Measurements from ENCODE around the gene FGFRL1.
A peak's percentile ranks its signal among the peaks of the same experiment; 100 is the strongest.

The FGFRL1 gene

GRCh38 chr4:1060121-1060520 lies 48.7 kb downstream of the FGFRL1 start:
- H3K23ac ChIP-seq (ENCODE audit: low read length): no peak overlapping the region
- no peak overlapping the region for H4K12ac ChIP-seq (ENCODE audit: low read depth, low read length)
- H4K8ac ChIP-seq (ENCODE audit: low read depth, low read length): no peak overlapping the region
- no peak overlapping the region for H2BK12ac ChIP-seq (ENCODE audit: low read length)
- H2AFZ ChIP-seq (ENCODE audit: insufficient read depth, low read length, poor library complexity): no peak overlapping the region
- no peak overlapping the region for H3K9ac ChIP-seq (ENCODE audit: low read length)
- no peak overlapping the region for H2BK5ac ChIP-seq (ENCODE audit: low read depth, low read length, poor library complexity)
- H3K27ac ChIP-seq (ENCODE audit: low read depth, low read length): no peak overlapping the region
- H3K36me3 ChIP-seq (ENCODE audit: control insufficient read depth in 1 of 2, insufficient read depth in 2 of 2, low read length in 2 of 2): no peaks in the 10 kb centered on the region
- no peaks in the 10 kb centered on the region for H3K4me1 ChIP-seq (ENCODE audit: control insufficient read depth in 1 of 2, insufficient read depth in 2 of 2, low read length in 2 of 2)
- no peak overlapping the region for H3K4me2 ChIP-seq (ENCODE audit: low read length)
- no peak overlapping the region for H3K4ac ChIP-seq (ENCODE audit: low read depth, low read length)
- H3K14ac ChIP-seq (ENCODE audit: low read length): no peak overlapping the region
- no peak overlapping the region for H2BK120ac ChIP-seq (ENCODE audit: insufficient read depth, low read length, poor library complexity)
- no peak for DNase-seq
- H3K79me1 ChIP-seq (ENCODE audit: low read length): no peaks in the 10 kb centered on the region
- H3K4me3 ChIP-seq (ENCODE audit: low read depth, low read length): no peak overlapping the region
- no peak overlapping the region for H4K91ac ChIP-seq (ENCODE audit: low read depth, low read length)
- no CpG with 5 or more reads among the region's 10 CpGs for WGBS (ENCODE audit: extremely low coverage, insufficient coverage, insufficient read length)
- peaks cover 4% of the 10 kb centered on the region for H3K9me3 ChIP-seq (ENCODE audit: insufficient read depth, low read depth, low read length)
- no peak overlapping the region for H3K18ac ChIP-seq (ENCODE audit: low read length)
- H3K79me2 ChIP-seq (ENCODE audit: control insufficient read depth, insufficient read depth, low read length, poor library complexity): no peaks in the 10 kb centered on the region
- no peak overlapping the region for H2AK5ac ChIP-seq (ENCODE audit: low read length)
- no peaks in the 10 kb centered on the region for H3K27me3 ChIP-seq (ENCODE audit: insufficient read depth, low read length)

GRCh38 chr4:1060621-1061020 lies 49.2 kb downstream of the FGFRL1 start:
- Histone ChIP-seq H3K79me1 (ENCODE audit: low read length) (no peaks in the 10 kb centered on the region), H3K4ac (ENCODE audit: low read depth, low read length) (no peak overlapping the region), H3K36me3 (ENCODE audit: control insufficient read depth in 1 of 2, insufficient read depth in 2 of 2, low read length in 2 of 2) (no peaks in the 10 kb centered on the region), H3K14ac (ENCODE audit: low read length) (no peak overlapping the region), H3K4me1 (ENCODE audit: control insufficient read depth in 1 of 2, insufficient read depth in 2 of 2, low read length in 2 of 2) (no peaks in the 10 kb centered on the region), H3K9ac (ENCODE audit: low read length) (no peak overlapping the region), H3K23ac (ENCODE audit: low read length) (no peak overlapping the region), H3K4me2 (ENCODE audit: low read length) (no peak overlapping the region), H4K8ac (ENCODE audit: low read depth, low read length) (no peak overlapping the region), H4K91ac (ENCODE audit: low read depth, low read length) (no peak overlapping the region), H2BK12ac (ENCODE audit: low read length) (no peak overlapping the region), H2AFZ (ENCODE audit: insufficient read depth, low read length, poor library complexity) (no peak overlapping the region), H3K4me3 (ENCODE audit: low read depth, low read length) (peak overlapping the region; percentile 41), H4K12ac (ENCODE audit: low read depth, low read length) (no peak overlapping the region), H3K9me3 (ENCODE audit: insufficient read depth, low read depth, low read length) (peaks cover 4% of the 10 kb centered on the region), H2AK5ac (ENCODE audit: low read length) (no peak overlapping the region), H2BK5ac (ENCODE audit: low read depth, low read length, poor library complexity) (no peak overlapping the region), H3K18ac (ENCODE audit: low read length) (no peak overlapping the region), H3K27ac (ENCODE audit: low read depth, low read length) (no peak overlapping the region), H3K79me2 (ENCODE audit: control insufficient read depth, insufficient read depth, low read length, poor library complexity) (no peaks in the 10 kb centered on the region), H3K27me3 (ENCODE audit: insufficient read depth, low read length) (no peaks in the 10 kb centered on the region), H2BK120ac (ENCODE audit: insufficient read depth, low read length, poor library complexity) (no peak overlapping the region)
- WGBS (ENCODE audit: extremely low coverage, insufficient coverage, insufficient read length): no CpG with 5 or more reads among the region's 9 CpGs
- DNase-seq: no peak

GRCh38 chr4:1061056-1061700 lies 49.8 kb downstream of the FGFRL1 start:
- Histone ChIP-seq H2BK5ac (ENCODE audit: low read depth, low read length, poor library complexity) (no peak overlapping the region), H4K12ac (ENCODE audit: low read depth, low read length) (no peak overlapping the region), H3K9me3 (ENCODE audit: insufficient read depth, low read depth, low read length) (peaks cover 2% of the 10 kb centered on the region), H2BK12ac (ENCODE audit: low read length) (no peak overlapping the region), H2AK5ac (ENCODE audit: low read length) (no peak overlapping the region), H2AFZ (ENCODE audit: insufficient read depth, low read length, poor library complexity) (no peak overlapping the region), H3K36me3 (ENCODE audit: control insufficient read depth in 1 of 2, insufficient read depth in 2 of 2, low read length in 2 of 2) (no peaks in the 10 kb centered on the region), H3K4me1 (ENCODE audit: control insufficient read depth in 1 of 2, insufficient read depth in 2 of 2, low read length in 2 of 2) (no peaks in the 10 kb centered on the region), H3K4me3 (ENCODE audit: low read depth, low read length) (no peak overlapping the region), H4K91ac (ENCODE audit: low read depth, low read length) (no peak overlapping the region), H4K8ac (ENCODE audit: low read depth, low read length) (no peak overlapping the region), H3K14ac (ENCODE audit: low read length) (no peak overlapping the region), H3K18ac (ENCODE audit: low read length) (no peak overlapping the region), H3K27ac (ENCODE audit: low read depth, low read length) (no peak overlapping the region), H3K79me2 (ENCODE audit: control insufficient read depth, insufficient read depth, low read length, poor library complexity) (no peaks in the 10 kb centered on the region), H3K79me1 (ENCODE audit: low read length) (no peaks in the 10 kb centered on the region), H3K23ac (ENCODE audit: low read length) (no peak overlapping the region), H3K9ac (ENCODE audit: low read length) (no peak overlapping the region), H2BK120ac (ENCODE audit: insufficient read depth, low read length, poor library complexity) (no peak overlapping the region), H3K27me3 (ENCODE audit: insufficient read depth, low read length) (no peaks in the 10 kb centered on the region), H3K4me2 (ENCODE audit: low read length) (no peak overlapping the region), H3K4ac (ENCODE audit: low read depth, low read length) (no peak overlapping the region)
- no peak for DNase-seq
- WGBS (ENCODE audit: extremely low coverage, insufficient coverage, insufficient read length): no CpG with 5 or more reads among the region's 14 CpGs

- no peak overlapping the region for H2BK120ac ChIP-seq (ENCODE audit: insufficient read depth, low read length, poor library complexity)
- no peak overlapping the region for H2BK12ac ChIP-seq (ENCODE audit: low read length)
- H4K91ac ChIP-seq (ENCODE audit: low read depth, low read length): no peak overlapping the region
- no peaks in the 10 kb centered on the region for H3K27me3 ChIP-seq (ENCODE audit: insufficient read depth, low read length)
- no peak overlapping the region for H2AFZ ChIP-seq (ENCODE audit: insufficient read depth, low read length, poor library complexity)
- H3K14ac ChIP-seq (ENCODE audit: low read length): no peak overlapping the region
- H3K27ac ChIP-seq (ENCODE audit: low read depth, low read length): no peak overlapping the region
- no peak overlapping the region for H2BK5ac ChIP-seq (ENCODE audit: low read depth, low read length, poor library complexity)
- no CpG with 5 or more reads among the region's 6 CpGs for WGBS (ENCODE audit: extremely low coverage, insufficient coverage, insufficient read length)
- no peaks in the 10 kb centered on the region for H3K4me1 ChIP-seq (ENCODE audit: control insufficient read depth in 1 of 2, insufficient read depth in 2 of 2, low read length in 2 of 2)
- H3K79me2 ChIP-seq (ENCODE audit: control insufficient read depth, insufficient read depth, low read length, poor library complexity): no peaks in the 10 kb centered on the region
- H2AK5ac ChIP-seq (ENCODE audit: low read length): no peak overlapping the region
- H3K9me3 ChIP-seq (ENCODE audit: insufficient read depth, low read depth, low read length): peaks cover 2% of the 10 kb centered on the region
- H3K79me1 ChIP-seq (ENCODE audit: low read length): no peaks in the 10 kb centered on the region
- H4K12ac ChIP-seq (ENCODE audit: low read depth, low read length): no peak overlapping the region
- H3K23ac ChIP-seq (ENCODE audit: low read length): no peak overlapping the region
- no peak for DNase-seq
- H4K8ac ChIP-seq (ENCODE audit: low read depth, low read length): no peak overlapping the region
- H3K18ac ChIP-seq (ENCODE audit: low read length): no peak overlapping the region
- H3K4me3 ChIP-seq (ENCODE audit: low read depth, low read length): no peak overlapping the region
- no peaks in the 10 kb centered on the region for H3K36me3 ChIP-seq (ENCODE audit: control insufficient read depth in 1 of 2, insufficient read depth in 2 of 2, low read length in 2 of 2)
- H3K9ac ChIP-seq (ENCODE audit: low read length): no peak overlapping the region
- no peak overlapping the region for H3K4ac ChIP-seq (ENCODE audit: low read depth, low read length)
- no peak overlapping the region for H3K4me2 ChIP-seq (ENCODE audit: low read length)
Observed at GRCh38 chr4:1061760-1062159, 50.3 kb downstream of the FGFRL1 start.
